ENCODE data around the gene GET4. TPM values are rescaled to one million over a fixed set of nuclear protein-coding genes. Genes with fewer than 3 reads are reported as not detected.

Gene GET4
- total RNA-seq, 1 experiment from 2014 or later, result 96.7 TPM

- Histone ChIP-seq H3K79me2 (ENCODE audit: low read length) (no peaks in the 10 kb centered on the region), H3K4me2 (ENCODE audit: low read length) (peak overlapping the region; percentile 57), H3K27me3 (ENCODE audit: low read length) (no peaks in the 10 kb centered on the region), H2AFZ (ENCODE audit: low read length) (peak overlapping the region; percentile 61), H3K36me3 (ENCODE audit: low read depth, low read length) (no peaks in the 10 kb centered on the region), H3K9ac (ENCODE audit: low read length) (peak overlapping the region; percentile 27), H3K9me3 (ENCODE audit: low read length) (no peaks in the 10 kb centered on the region), H3K4me1 (ENCODE audit: insufficient read depth, low read length) (peaks cover 12% of the 10 kb centered on the region), H3F3A (ENCODE audit: low read length, unreplicated experiment) (no peaks in the 10 kb centered on the region), H3K4me3 (ENCODE audit: low read length) (no peak overlapping the region; the same call in 1 of the 2 replicates), H4K20me1 (ENCODE audit: low read length) (no peaks in the 10 kb centered on the region), H3K27ac (ENCODE audit: low read length) (peak overlapping the region; percentile 63), H3K9me2 (replicated peaks; ENCODE audit: low read length) (no peaks in the 10 kb centered on the region)
- TF ChIP-seq EZH2 (IDR thresholded peaks at IDR 0.05; ENCODE audit: low read length, unreplicated experiment), result no peak
- no peak for TF ChIP-seq EZH2phosphoT487 (IDR thresholded peaks at IDR 0.05; ENCODE audit: borderline replicate concordance, low read length)
- TF ChIP-seq, protein P1, sequence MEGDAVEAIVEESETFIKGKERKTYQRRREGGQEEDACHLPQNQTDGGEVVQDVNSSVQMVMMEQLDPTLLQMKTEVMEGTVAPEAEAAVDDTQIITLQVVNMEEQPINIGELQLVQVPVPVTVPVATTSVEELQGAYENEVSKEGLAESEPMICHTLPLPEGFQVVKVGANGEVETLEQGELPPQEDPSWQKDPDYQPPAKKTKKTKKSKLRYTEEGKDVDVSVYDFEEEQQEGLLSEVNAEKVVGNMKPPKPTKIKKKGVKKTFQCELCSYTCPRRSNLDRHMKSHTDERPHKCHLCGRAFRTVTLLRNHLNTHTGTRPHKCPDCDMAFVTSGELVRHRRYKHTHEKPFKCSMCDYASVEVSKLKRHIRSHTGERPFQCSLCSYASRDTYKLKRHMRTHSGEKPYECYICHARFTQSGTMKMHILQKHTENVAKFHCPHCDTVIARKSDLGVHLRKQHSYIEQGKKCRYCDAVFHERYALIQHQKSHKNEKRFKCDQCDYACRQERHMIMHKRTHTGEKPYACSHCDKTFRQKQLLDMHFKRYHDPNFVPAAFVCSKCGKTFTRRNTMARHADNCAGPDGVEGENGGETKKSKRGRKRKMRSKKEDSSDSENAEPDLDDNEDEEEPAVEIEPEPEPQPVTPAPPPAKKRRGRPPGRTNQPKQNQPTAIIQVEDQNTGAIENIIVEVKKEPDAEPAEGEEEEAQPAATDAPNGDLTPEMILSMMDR (conservative IDR thresholded peaks at IDR 0.05; ENCODE audit: low read depth, low read length), result peak; percentile 55
- intact Hi-C loops (cut with micrococcal nuclease), result loop anchor here (1.0 kb wide), 1 partner anchor 35 kb away; no protein-coding TSS in a partner anchor
- no TSS peak for BruUV-seq (replicated peaks)
- POLR2A ChIA-PET (ENCODE audit: unreplicated experiment), result interaction anchor here (0.7 kb wide), 1 partner anchor 9 kb away, joined by 6 read pairs; no protein-coding TSS in a partner anchor
- ATAC-seq (peak; percentile 81), DNase-seq (peak; percentile 85)
- CTCF ChIA-PET, result interaction anchor here (0.6 kb wide), 1 partner anchor 9 kb away, joined by 3 read pairs; no protein-coding TSS in a partner anchor
Observed at GRCh38 chr7:913736-914520, 37.6 kb downstream of the GET4 start.

- Histone ChIP-seq H2AFZ (ENCODE audit: low read length) (peak overlapping the region; percentile 61; the same call in 1 of the 2 replicates), H3K27me3 (ENCODE audit: low read length) (no peaks in the 10 kb centered on the region), H3K9me2 (replicated peaks; ENCODE audit: low read length) (no peaks in the 10 kb centered on the region), H3K36me3 (ENCODE audit: low read depth, low read length) (no peaks in the 10 kb centered on the region), H4K20me1 (ENCODE audit: low read length) (no peaks in the 10 kb centered on the region), H3K79me2 (ENCODE audit: low read length) (no peaks in the 10 kb centered on the region), H3K9me3 (ENCODE audit: low read length) (no peaks in the 10 kb centered on the region), H3K4me3 (ENCODE audit: low read length) (no peak overlapping the region; the same call in 1 of the 2 replicates), H3K4me1 (ENCODE audit: insufficient read depth, low read length) (peaks cover 12% of the 10 kb centered on the region), H3F3A (ENCODE audit: low read length, unreplicated experiment) (no peaks in the 10 kb centered on the region), H3K27ac (ENCODE audit: low read length) (peak overlapping the region; percentile 63), H3K4me2 (ENCODE audit: low read length) (peak overlapping the region; percentile 57), H3K9ac (ENCODE audit: low read length) (peak overlapping the region; percentile 27; the same call in 1 of the 2 replicates)
- DNase-seq (no peak), ATAC-seq (peak; percentile 3; the same call in 1 of the 2 replicates)
- ChIA-PET POLR2A (ENCODE audit: unreplicated experiment) (interaction anchor here (0.7 kb wide), 1 partner anchor 8 kb away, joined by 6 read pairs; no protein-coding TSS in a partner anchor), CTCF (interaction anchor here (0.7 kb wide), 1 partner anchor 243 kb away, joined by 4 read pairs; no protein-coding TSS in a partner anchor)
- TF ChIP-seq, protein P1 (conservative IDR thresholded peaks at IDR 0.05; ENCODE audit: low read depth, low read length), result no peak
- no peak for TF ChIP-seq EZH2 (IDR thresholded peaks at IDR 0.05; ENCODE audit: low read length, unreplicated experiment)
- no peak for TF ChIP-seq EZH2phosphoT487 (IDR thresholded peaks at IDR 0.05; ENCODE audit: borderline replicate concordance, low read length)
- no TSS peak for BruUV-seq (replicated peaks)
- intact Hi-C loops (cut with micrococcal nuclease), result loop anchor here (1.0 kb wide), 1 partner anchor 35 kb away; no protein-coding TSS in a partner anchor
Observed at GRCh38 chr7:914521-915194, 38.3 kb downstream of the GET4 start.
